SJCRH30 (cell line): ENCODE measurements around the gene MYL5. TPM values are rescaled to one million over a fixed set of nuclear protein-coding genes. Genes with fewer than 3 reads are reported as not detected.

Source experiments
- DNase-seq, 2 experiments: peaks; one replicate each; pipeline ENCODE4 v3.0.0-alpha.2; 2015 to 2020
- H3K27ac ChIP-seq: fragments of 250-450 bp; sonication (Bioruptor Pico); 2 replicates; pipeline ENCODE4 v1.5.1; 2020; ENCODE audit warnings: mild to moderate bottlenecking, moderate library complexity
- H3K27me3 ChIP-seq: fragments of 250-450 bp; sonication (Bioruptor Pico); 2 replicates; pipeline ENCODE4 v1.5.1; 2020; ENCODE audit warnings: mild to moderate bottlenecking, moderate library complexity
- H3K36me3 ChIP-seq: fragments of 250-450 bp; sonication (Bioruptor Pico); 2 replicates; pipeline ENCODE4 v1.5.1; 2020; ENCODE audit warnings: mild to moderate bottlenecking, moderate library complexity
- H3K4me1 ChIP-seq: fragments of 250-450 bp; sonication (Bioruptor Pico); 2 replicates; pipeline ENCODE4 v1.5.1; 2020; ENCODE audit warnings: mild to moderate bottlenecking, moderate library complexity
- H3K4me3 ChIP-seq: fragments of 250-450 bp; sonication (Bioruptor Pico); 2 replicates; pipeline ENCODE4 v1.5.1; 2020; ENCODE audit warnings: mild to moderate bottlenecking, moderate library complexity
- H3K9me3 ChIP-seq: fragments of 250-450 bp; sonication (Bioruptor Pico); replicated peaks from 2 replicates; pipeline ENCODE4 v1.5.1; 2020; ENCODE audit warnings: mild to moderate bottlenecking, moderate library complexity
- total RNA-seq: library from RNA; depleted of rRNA; stranded (reverse); fragments of >200 nt; shearing (Covaris generic); gene quantifications from 2 replicates; pipeline ENCODE4 v1.2.3, GENCODE V29; 2014

Gene MYL5
- total RNA-seq, 1 experiment from 2014 or later, result 3.2 TPM

- Histone ChIP-seq H3K4me3 (no peak overlapping the region), H3K27ac (no peak overlapping the region), H3K4me1 (no peaks in the 10 kb centered on the region; the same call in 1 of the 2 replicates), H3K9me3 (no peaks in the 10 kb centered on the region), H3K36me3 (peaks cover 31% of the 10 kb centered on the region), H3K27me3 (no peaks in the 10 kb centered on the region)
- no peak for DNase-seq
Measured at GRCh38 chr4:707929-708630, 33.7 kb downstream of the MYL5 start.

GRCh38 chr4:708631-708933 lies 34.2 kb downstream of the MYL5 start:
- no peak for DNase-seq
- Histone ChIP-seq H3K4me1 (no peaks in the 10 kb centered on the region; the same call in 1 of the 2 replicates), H3K36me3 (peaks cover 32% of the 10 kb centered on the region), H3K4me3 (no peak overlapping the region), H3K9me3 (no peaks in the 10 kb centered on the region), H3K27me3 (no peaks in the 10 kb centered on the region), H3K27ac (no peak overlapping the region)

- no peak for DNase-seq
- H3K9me3 ChIP-seq, result no peaks in the 10 kb centered on the region
- no peaks in the 10 kb centered on the region for H3K27me3 ChIP-seq
- no peak overlapping the region for H3K27ac ChIP-seq
- H3K4me1 ChIP-seq, result no peaks in the 10 kb centered on the region; the same call in 1 of the 2 replicates
- H3K36me3 ChIP-seq, result peaks cover 40% of the 10 kb centered on the region
- no peak overlapping the region for H3K4me3 ChIP-seq
Measured at GRCh38 chr4:709348-709747, 35.0 kb downstream of the MYL5 start.

- Histone ChIP-seq H3K27ac (no peak overlapping the region), H3K27me3 (no peaks in the 10 kb centered on the region), H3K36me3 (peaks cover 43% of the 10 kb centered on the region), H3K4me3 (no peak overlapping the region), H3K9me3 (no peaks in the 10 kb centered on the region), H3K4me1 (no peaks in the 10 kb centered on the region; the same call in 1 of the 2 replicates)
- DNase-seq, result no peak
Measured at GRCh38 chr4:710116-710515, 35.8 kb downstream of the MYL5 start.

- no peaks in the 10 kb centered on the region for H3K27me3 ChIP-seq
- no peak overlapping the region for H3K27ac ChIP-seq
- DNase-seq, result no peak
- H3K4me3 ChIP-seq, result no peak overlapping the region
- no peaks in the 10 kb centered on the region for H3K9me3 ChIP-seq
- H3K4me1 ChIP-seq, result no peaks in the 10 kb centered on the region; the same call in 1 of the 2 replicates
- peaks cover 43% of the 10 kb centered on the region for H3K36me3 ChIP-seq
Measured at GRCh38 chr4:710916-711315, 36.6 kb downstream of the MYL5 start.

GRCh38 chr4:712093-712492 lies 37.8 kb downstream of the MYL5 start:
- Histone ChIP-seq H3K27me3 (no peaks in the 10 kb centered on the region), H3K4me1 (no peaks in the 10 kb centered on the region; the same call in 1 of the 2 replicates), H3K36me3 (peaks cover 43% of the 10 kb centered on the region), H3K4me3 (no peak overlapping the region), H3K27ac (no peak overlapping the region), H3K9me3 (no peaks in the 10 kb centered on the region)
- no peak for DNase-seq

GRCh38 chr4:712916-713632 lies 38.7 kb downstream of the MYL5 start:
- no peaks in the 10 kb centered on the region for H3K9me3 ChIP-seq
- no peaks in the 10 kb centered on the region for H3K27me3 ChIP-seq
- H3K4me1 ChIP-seq, result no peaks in the 10 kb centered on the region
- DNase-seq, result no peak
- H3K4me3 ChIP-seq, result no peak overlapping the region
- H3K27ac ChIP-seq, result no peak overlapping the region
- peaks cover 42% of the 10 kb centered on the region for H3K36me3 ChIP-seq

- Histone ChIP-seq H3K9me3 (no peaks in the 10 kb centered on the region), H3K27me3 (no peaks in the 10 kb centered on the region), H3K4me1 (no peaks in the 10 kb centered on the region), H3K27ac (no peak overlapping the region), H3K36me3 (peaks cover 33% of the 10 kb centered on the region), H3K4me3 (no peak overlapping the region)
- DNase-seq, result no peak
Measured at GRCh38 chr4:714087-714486, 39.7 kb downstream of the MYL5 start.

GRCh38 chr4:717601-718320 lies 43.4 kb downstream of the MYL5 start:
- H3K4me1 ChIP-seq, result no peaks in the 10 kb centered on the region
- H3K9me3 ChIP-seq, result 0 out of 2 replicates have a peak, but pooled peaks cover 2% of the 10 kb centered on the region
- no peak for DNase-seq

GRCh38 chr4:718460-718859 lies 44.1 kb downstream of the MYL5 start:
- Histone ChIP-seq H3K4me1 (peaks cover 5% of the 10 kb centered on the region; the same call in 1 of the 2 replicates), H3K4me3 (no peak overlapping the region), H3K27ac (no peak overlapping the region), H3K9me3 (0 out of 2 replicates have a peak, but pooled peaks cover 2% of the 10 kb centered on the region), H3K27me3 (no peaks in the 10 kb centered on the region), H3K36me3 (peaks cover 22% of the 10 kb centered on the region)
- DNase-seq, result no peak

More at GRCh38 chr4:717601-718320, 43.4 kb downstream of the MYL5 start:
- Histone ChIP-seq H3K27me3 (no peaks in the 10 kb centered on the region), H3K27ac (no peak overlapping the region), H3K4me3 (no peak overlapping the region), H3K36me3 (peaks cover 22% of the 10 kb centered on the region)

- Histone ChIP-seq H3K36me3 (peaks cover 11% of the 10 kb centered on the region; the same call in 1 of the 2 replicates), H3K27ac (no peak overlapping the region), H3K4me1 (peaks cover 12% of the 10 kb centered on the region), H3K27me3 (no peaks in the 10 kb centered on the region), H3K9me3 (0 out of 2 replicates have a peak, but pooled peaks cover 2% of the 10 kb centered on the region), H3K4me3 (no peak overlapping the region)
- no peak for DNase-seq
Measured at GRCh38 chr4:720111-720860, 45.9 kb downstream of the MYL5 start.

GRCh38 chr4:721261-722168 lies 47.2 kb downstream of the MYL5 start:
- H3K4me3 ChIP-seq, result no peak overlapping the region
- no peak overlapping the region for H3K27ac ChIP-seq

GRCh38 chr4:722169-722725 lies 47.9 kb downstream of the MYL5 start:
- Histone ChIP-seq H3K27me3 (no peaks in the 10 kb centered on the region), H3K4me1 (peaks cover 16% of the 10 kb centered on the region), H3K36me3 (peaks cover 11% of the 10 kb centered on the region; the same call in 1 of the 2 replicates), H3K27ac (no peak overlapping the region), H3K9me3 (0 out of 2 replicates have a peak, but pooled peaks cover 2% of the 10 kb centered on the region), H3K4me3 (no peak overlapping the region)
- no peak for DNase-seq

More at GRCh38 chr4:721261-722168, 47.2 kb downstream of the MYL5 start:
- Histone ChIP-seq H3K9me3 (0 out of 2 replicates have a peak, but pooled peaks cover 2% of the 10 kb centered on the region), H3K4me1 (peaks cover 12% of the 10 kb centered on the region), H3K27me3 (no peaks in the 10 kb centered on the region), H3K36me3 (peaks cover 11% of the 10 kb centered on the region; the same call in 1 of the 2 replicates)
- no peak for DNase-seq
